Skeletal muscle tissue (tissue), 4 donors: Measurements from ENCODE around the gene B2M. TPM values are rescaled to one million over a fixed set of nuclear protein-coding genes. Genes with fewer than 3 reads are reported as not detected.
"Not testable (repeated sequence)": the region's sequence is repeated elsewhere in the genome, so short reads cannot be mapped to it uniquely, and the experiment has no call there.

Experiments used
- H3K27ac ChIP-seq: one replicate; pipeline ENCODE4 v1.7.0; 2013; ENCODE audit warnings: mild to moderate bottlenecking, low read depth, low read length, inconsistent platforms
- H3K27me3 ChIP-seq, 3 donors: one replicate each; pipeline ENCODE4 v1.7.0; 2013; ENCODE audit warnings: low read length in 3 of 3; ENCODE audit not compliant: control insufficient read depth in 3 of 3, insufficient read depth in 3 of 3
- H3K36me3 ChIP-seq, 3 donors: one replicate each; pipeline ENCODE4 v1.7.0; 2013; ENCODE audit warnings: low read length in 3 of 3; ENCODE audit not compliant: control insufficient read depth in 3 of 3, insufficient read depth in 3 of 3
- H3K4me1 ChIP-seq, 3 donors: one replicate each; pipeline ENCODE4 v1.7.0; 2013; ENCODE audit warnings: low read length in 3 of 3, mild to moderate bottlenecking in 3 of 3; ENCODE audit not compliant: control insufficient read depth in 3 of 3, insufficient read depth in 3 of 3
- H3K4me3 ChIP-seq, 3 donors: one replicate each; pipeline ENCODE4 v1.7.0; 2013; ENCODE audit warnings: low read length in 3 of 3
- H3K9ac ChIP-seq, 3 donors: one replicate each; pipeline ENCODE4 v1.7.0; 2013; ENCODE audit warnings: low read length in 3 of 3, mild to moderate bottlenecking in 3 of 3, moderate library complexity in 2 of 3, low read depth in 1 of 3
- H3K9me3 ChIP-seq, 3 donors: one replicate each; pipeline ENCODE4 v1.7.0; 2013; ENCODE audit warnings: low read length in 3 of 3; ENCODE audit not compliant: control insufficient read depth in 3 of 3
- total RNA-seq: library from RNA; depleted of rRNA; stranded (reverse); fragments of >200 nt; gene quantifications from one replicate; pipeline ENCODE4 v1.2.3, GENCODE V29; 2014
- donor health status: Osteomylitis.

Gene B2M
- total RNA-seq, 1 donor from 2014 or later: 876 TPM

- H3K4me1 ChIP-seq: no peaks in the 10 kb centered on the region
- no peak overlapping the region for H3K4me3 ChIP-seq
- H3K27ac ChIP-seq: no peak overlapping the region
- no peak overlapping the region for H3K9ac ChIP-seq
- H3K27me3 ChIP-seq: no peaks in the 10 kb centered on the region
- H3K9me3 ChIP-seq: no peaks in the 10 kb centered on the region
- H3K36me3 ChIP-seq: no peaks in the 10 kb centered on the region
Measured at GRCh38 chr15:44697014-44697413, 14.3 kb upstream of the B2M start.

GRCh38 chr15:44698641-44699040, 12.7 kb upstream of the B2M start:
- Histone ChIP-seq H3K27me3 (no peaks in the 10 kb centered on the region), H3K36me3 (no peaks in the 10 kb centered on the region), H3K27ac (no peak overlapping the region), H3K9me3 (no peaks in the 10 kb centered on the region), H3K9ac (no peak overlapping the region), H3K4me1 (no peaks in the 10 kb centered on the region), H3K4me3 (no peak overlapping the region)

GRCh38 chr15:44700676-44701075, 10.6 kb upstream of the B2M start:
- H3K9me3 ChIP-seq, H3K27me3 ChIP-seq, H3K36me3 ChIP-seq, H3K4me1 ChIP-seq, H3K4me3 ChIP-seq, H3K9ac ChIP-seq, H3K27ac ChIP-seq: not testable (repeated sequence)

- Histone ChIP-seq H3K4me1 (peaks cover 0 to 4% (median 0%) of the 10 kb centered on the region in 3 donors), H3K36me3 (peaks cover 0 to 2% (median 0%) of the 10 kb centered on the region in 3 donors), H3K9ac (no peak overlapping the region), H3K27ac (no peak overlapping the region), H3K9me3 (no peaks in the 10 kb centered on the region), H3K27me3 (no peaks in the 10 kb centered on the region), H3K4me3 (no peak overlapping the region)
Measured at GRCh38 chr15:44705986-44706385, 5.3 kb upstream of the B2M start.

- Histone ChIP-seq H3K9ac (no peak overlapping the region), H3K4me3 (no peak overlapping the region), H3K36me3 (peaks cover 0 to 2% (median 0%) of the 10 kb centered on the region in 3 donors), H3K4me1 (peaks cover 0 to 4% (median 0%) of the 10 kb centered on the region in 3 donors), H3K27me3 (no peaks in the 10 kb centered on the region), H3K27ac (no peak overlapping the region), H3K9me3 (no peaks in the 10 kb centered on the region)
Measured at GRCh38 chr15:44706401-44706800, 4.9 kb upstream of the B2M start.

- Histone ChIP-seq H3K4me1 (peaks cover 0 to 4% (median 0%) of the 10 kb centered on the region in 3 donors), H3K4me3 (no peak overlapping the region), H3K27ac (no peak overlapping the region), H3K36me3 (peaks cover 0 to 2% (median 0%) of the 10 kb centered on the region in 3 donors), H3K27me3 (no peaks in the 10 kb centered on the region), H3K9ac (no peak overlapping the region), H3K9me3 (no peaks in the 10 kb centered on the region)
Measured at GRCh38 chr15:44706946-44707636, 4.2 kb upstream of the B2M start.

GRCh38 chr15:44710236-44711095, 851 bp upstream of the B2M start:
- Histone ChIP-seq H3K4me1 (peaks cover 0 to 12% (median 7%) of the 10 kb centered on the region in 3 donors), H3K27ac (peak overlapping the region; percentile 98), H3K9ac (peak overlapping the region; percentile 95 to 98 (median 97)), H3K36me3 (peaks cover under 1 to 8% (median 3%) of the 10 kb centered on the region in 3 donors), H3K9me3 (no peaks in the 10 kb centered on the region), H3K4me3 (peak overlapping the region; percentile 95 to 99 (median 98)), H3K27me3 (no peaks in the 10 kb centered on the region)

- H3K27ac ChIP-seq: peak overlapping the region; percentile 98
- H3K36me3 ChIP-seq: peaks cover 14 to 22% (median 16%) of the 10 kb centered on the region in 3 donors
- H3K4me1 ChIP-seq: peaks cover 7 to 21% (median 8%) of the 10 kb centered on the region in 3 donors
- no peaks in the 10 kb centered on the region for H3K27me3 ChIP-seq
- H3K4me3 ChIP-seq: peak overlapping the region; percentile 95 to 99 (median 98)
- H3K9me3 ChIP-seq: no peaks in the 10 kb centered on the region
- H3K9ac ChIP-seq: peak overlapping the region; percentile 97 to 100 (median 98)
Measured at GRCh38 chr15:44711743-44712345, 527 bp downstream of the B2M start.

GRCh38 chr15:44712346-44713005, 1.2 kb downstream of the B2M start:
- Histone ChIP-seq H3K4me1 (peaks cover 7 to 21% (median 8%) of the 10 kb centered on the region in 3 donors), H3K36me3 (peaks cover 19 to 28% (median 22%) of the 10 kb centered on the region in 3 donors)

More at GRCh38 chr15:44712346-44713005, 1.2 kb downstream of the B2M start:
- peak overlapping the region; percentile 97 to 100 (median 98) for H3K9ac ChIP-seq
- H3K27ac ChIP-seq: peak overlapping the region; percentile 98
- H3K27me3 ChIP-seq: no peaks in the 10 kb centered on the region
- peak overlapping the region; percentile 95 to 99 (median 98) for H3K4me3 ChIP-seq
- no peaks in the 10 kb centered on the region for H3K9me3 ChIP-seq
